DND-41 (cell line): ENCODE results near the gene TMEM14C.

Experiments used
- EZH2 ChIP-seq: IDR thresholded peaks from 3 replicates; pipeline ENCODE4 v1.6.1; 2012; ENCODE audit warnings: borderline replicate concordance, low read depth, mild to moderate bottlenecking, moderate library complexity, low read length, inconsistent platforms; ENCODE audit not compliant: severe bottlenecking
- TF ChIP-seq, protein P1 (sequence below): IDR thresholded peaks from 2 replicates; pipeline ENCODE4 v1.5.1; 2012; ENCODE audit warnings: borderline replicate concordance, low read length, moderate library complexity, mild to moderate bottlenecking; ENCODE audit not compliant: poor library complexity, severe bottlenecking; ENCODE audit errors: extremely low read depth

DNA sequence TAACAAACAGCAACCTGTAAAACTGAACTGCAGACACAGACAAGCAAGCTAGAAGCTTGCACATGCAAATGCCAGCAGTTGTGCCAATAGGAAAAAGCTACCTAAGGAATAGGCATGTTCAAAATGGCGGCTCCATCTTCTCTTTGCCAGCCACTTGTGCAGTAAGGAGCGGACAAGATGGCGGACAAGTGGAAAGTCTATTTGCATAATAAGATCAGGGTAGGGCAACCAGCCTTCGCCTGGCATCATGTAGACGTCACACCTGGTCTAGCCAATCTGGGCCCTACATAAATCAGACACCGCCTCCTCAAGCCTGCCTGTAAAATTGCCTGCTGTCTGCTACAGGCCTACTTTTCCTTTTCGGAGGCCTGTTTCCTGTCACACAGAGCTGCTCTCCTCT, 46.5 kb upstream of the TMEM14C start:
- TF ChIP-seq EZH2, result no peak
- TF ChIP-seq, protein P1, sequence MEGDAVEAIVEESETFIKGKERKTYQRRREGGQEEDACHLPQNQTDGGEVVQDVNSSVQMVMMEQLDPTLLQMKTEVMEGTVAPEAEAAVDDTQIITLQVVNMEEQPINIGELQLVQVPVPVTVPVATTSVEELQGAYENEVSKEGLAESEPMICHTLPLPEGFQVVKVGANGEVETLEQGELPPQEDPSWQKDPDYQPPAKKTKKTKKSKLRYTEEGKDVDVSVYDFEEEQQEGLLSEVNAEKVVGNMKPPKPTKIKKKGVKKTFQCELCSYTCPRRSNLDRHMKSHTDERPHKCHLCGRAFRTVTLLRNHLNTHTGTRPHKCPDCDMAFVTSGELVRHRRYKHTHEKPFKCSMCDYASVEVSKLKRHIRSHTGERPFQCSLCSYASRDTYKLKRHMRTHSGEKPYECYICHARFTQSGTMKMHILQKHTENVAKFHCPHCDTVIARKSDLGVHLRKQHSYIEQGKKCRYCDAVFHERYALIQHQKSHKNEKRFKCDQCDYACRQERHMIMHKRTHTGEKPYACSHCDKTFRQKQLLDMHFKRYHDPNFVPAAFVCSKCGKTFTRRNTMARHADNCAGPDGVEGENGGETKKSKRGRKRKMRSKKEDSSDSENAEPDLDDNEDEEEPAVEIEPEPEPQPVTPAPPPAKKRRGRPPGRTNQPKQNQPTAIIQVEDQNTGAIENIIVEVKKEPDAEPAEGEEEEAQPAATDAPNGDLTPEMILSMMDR, result no peak
